Breast epithelium (tissue), 3 donors: ENCODE data around the gene HBG1.
"Not testable (repeated sequence)": the region's sequence is repeated elsewhere in the genome, so short reads cannot be mapped to it uniquely, and the experiment has no call there.

Source experiments
- CTCF ChIP-seq, 3 donors: fragments of 450-650 bp; IDR thresholded peaks; one replicate each; pipeline ENCODE4 v1.5.1; 2016 to 2017; ENCODE audit warnings: antibody characterized with exemption in 3 of 3, mild to moderate bottlenecking in 3 of 3, moderate library complexity in 3 of 3
- POLR2A ChIP-seq: fragments of 450-650 bp; IDR thresholded peaks from one replicate; pipeline ENCODE4 v1.6.1; 2016; ENCODE audit warnings: antibody characterized with exemption, mild to moderate bottlenecking, moderate library complexity
- POLR2AphosphoS5 ChIP-seq, 3 donors: sonication (generic); formaldehyde crosslinking; IDR thresholded peaks; one replicate each; pipeline ENCODE4 v1.6.1; 2017; ENCODE audit warnings: antibody characterized with exemption in 3 of 3

GRCh38 chr11:5248498-5248897, 1.2 kb downstream of the HBG1 start:
- TF ChIP-seq CTCF (IDR thresholded peaks at IDR 0.05); POLR2AphosphoS5 (IDR thresholded peaks at IDR 0.05); POLR2A: not testable (repeated sequence)
